Measurements from ENCODE around the gene TNNC2.
"Not testable (repeated sequence)": the region's sequence is repeated elsewhere in the genome, so short reads cannot be mapped to it uniquely, and the experiment has no call there.

The TNNC2 gene

GRCh38 chr20:45848421-45848820 lies 21.3 kb upstream of the TNNC2 start:
- no peak for DNase-seq

GRCh38 chr20:45845452-45845851 lies 18.3 kb upstream of the TNNC2 start:
- DNase-seq, result no peak

GRCh38 chr20:45843506-45843905 lies 16.4 kb upstream of the TNNC2 start:
- DNase-seq, result no peak

DNA sequence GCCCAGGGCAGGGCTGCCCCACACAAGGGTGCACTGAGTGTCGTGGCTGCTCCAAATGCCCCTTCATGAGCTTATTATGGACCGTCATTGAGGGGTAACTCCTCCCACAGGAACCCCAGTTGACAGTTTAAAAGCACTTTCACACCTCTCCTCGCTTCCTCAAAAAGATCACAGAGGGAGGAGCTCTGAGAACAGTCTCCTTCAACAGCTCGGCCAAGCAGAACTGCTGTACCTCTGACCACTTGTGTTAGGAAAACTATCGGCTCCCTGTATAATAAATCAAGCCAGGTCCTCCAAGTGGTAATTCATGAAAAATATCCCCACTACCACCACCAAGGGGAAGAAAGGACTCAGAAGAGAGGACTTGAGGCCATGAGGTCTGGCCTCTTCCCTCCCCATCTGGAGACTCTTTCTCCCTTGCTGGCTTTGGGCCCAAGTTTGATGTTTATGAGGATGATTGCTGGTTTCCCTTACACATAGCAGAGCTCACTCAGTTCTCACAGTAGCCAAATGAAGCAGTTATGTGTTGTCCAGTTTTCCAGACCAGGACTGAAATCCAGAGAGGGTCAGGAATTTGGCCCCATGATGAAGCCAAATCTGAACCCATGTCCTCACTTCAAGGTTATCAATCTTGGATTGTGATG lies 15.2 kb upstream of the TNNC2 start:
- DNase-seq, result no peak

GRCh38 chr20:45841407-45842129 lies 14.5 kb upstream of the TNNC2 start:
- no peak for DNase-seq

DNA sequence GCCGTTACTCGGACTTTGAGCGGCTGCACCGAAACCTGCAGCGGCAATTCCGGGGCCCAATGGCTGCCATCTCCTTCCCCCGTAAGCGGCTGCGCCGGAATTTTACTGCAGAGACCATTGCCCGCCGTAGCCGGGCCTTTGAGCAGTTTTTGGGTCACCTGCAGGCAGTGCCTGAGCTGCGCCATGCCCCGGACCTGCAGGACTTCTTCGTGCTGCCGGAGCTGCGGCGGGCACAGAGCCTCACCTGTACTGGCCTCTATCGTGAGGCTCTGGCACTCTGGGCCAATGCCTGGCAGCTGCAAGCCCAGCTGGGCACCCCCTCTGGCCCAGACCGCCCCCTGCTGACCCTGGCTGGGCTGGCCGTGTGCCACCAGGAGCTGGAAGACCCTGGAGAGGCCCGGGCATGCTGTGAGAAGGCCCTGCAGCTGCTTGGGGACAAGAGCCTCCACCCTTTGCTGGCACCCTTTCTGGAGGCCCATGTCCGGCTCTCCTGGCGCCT lies 13.6 kb upstream of the TNNC2 start:
- DNase-seq, result no peak

DNA sequence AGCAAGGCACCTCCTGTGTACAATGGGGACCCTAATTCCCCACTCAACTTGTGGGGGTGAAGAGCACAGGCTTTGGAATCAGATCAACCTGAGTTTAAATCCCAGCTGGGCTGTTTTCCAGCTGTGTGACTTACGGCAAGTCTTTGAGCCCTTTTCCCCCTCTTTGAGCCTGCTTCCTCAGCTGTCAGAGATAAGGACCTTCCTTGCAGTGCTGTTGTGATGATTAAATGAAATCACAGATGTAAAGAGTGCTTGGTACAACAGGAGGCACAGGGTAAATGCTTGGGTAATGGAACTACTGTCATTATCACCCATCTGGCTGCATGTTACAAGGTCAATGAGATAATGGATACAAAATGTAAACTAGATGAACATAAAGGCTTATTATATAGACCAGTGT lies 9.7 kb upstream of the TNNC2 start:
- DNase-seq, result no peak

GRCh38 chr20:45835825-45836224 lies 8.7 kb upstream of the TNNC2 start:
- DNase-seq, result no peak

DNA sequence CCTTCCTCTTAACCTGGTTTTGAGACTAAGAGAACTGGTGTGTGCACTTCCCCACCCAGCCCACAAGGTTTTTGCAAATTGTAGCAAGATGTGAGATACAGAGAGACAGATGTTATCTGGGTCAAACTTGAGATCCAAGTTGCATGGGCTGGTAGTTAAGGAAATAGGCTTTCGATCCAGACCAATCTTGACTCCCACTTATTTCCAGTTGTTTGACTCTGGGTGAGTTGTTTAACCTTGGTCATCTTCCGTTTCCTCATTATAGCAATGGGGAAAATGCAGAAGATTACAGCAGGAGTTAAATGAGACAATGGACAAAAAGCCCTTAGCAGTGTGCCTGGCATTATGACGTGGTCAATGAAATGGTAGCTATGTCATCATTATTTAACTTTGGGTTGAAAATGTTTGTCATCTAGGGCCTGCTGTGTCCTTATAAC lies 8.2 kb upstream of the TNNC2 start:
- no peak for DNase-seq

DNA sequence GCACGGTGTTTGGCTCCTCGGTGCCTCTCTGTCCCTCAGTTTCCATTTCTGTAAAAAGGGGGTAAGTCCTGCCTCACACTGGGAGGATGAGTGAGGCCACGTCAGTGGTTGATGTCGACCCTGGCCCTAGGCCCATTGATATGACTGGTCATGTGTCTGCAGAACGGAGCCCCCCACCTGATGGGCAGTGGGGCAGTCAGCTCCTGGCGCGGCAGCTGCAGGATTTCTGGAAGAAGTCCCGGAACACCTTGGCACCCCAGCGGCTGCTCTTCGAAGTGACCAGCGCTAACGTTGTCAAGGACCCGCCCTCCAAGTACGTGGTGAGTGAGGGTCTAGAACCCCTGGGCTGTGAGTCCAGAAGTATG lies 7.7 kb upstream of the TNNC2 start:
- no peak for DNase-seq

- DNase-seq, result peak; percentile 47
These were observed 7.0 kb upstream of the TNNC2 start for GRCh38 chr20:45833883-45834796.

DNA sequence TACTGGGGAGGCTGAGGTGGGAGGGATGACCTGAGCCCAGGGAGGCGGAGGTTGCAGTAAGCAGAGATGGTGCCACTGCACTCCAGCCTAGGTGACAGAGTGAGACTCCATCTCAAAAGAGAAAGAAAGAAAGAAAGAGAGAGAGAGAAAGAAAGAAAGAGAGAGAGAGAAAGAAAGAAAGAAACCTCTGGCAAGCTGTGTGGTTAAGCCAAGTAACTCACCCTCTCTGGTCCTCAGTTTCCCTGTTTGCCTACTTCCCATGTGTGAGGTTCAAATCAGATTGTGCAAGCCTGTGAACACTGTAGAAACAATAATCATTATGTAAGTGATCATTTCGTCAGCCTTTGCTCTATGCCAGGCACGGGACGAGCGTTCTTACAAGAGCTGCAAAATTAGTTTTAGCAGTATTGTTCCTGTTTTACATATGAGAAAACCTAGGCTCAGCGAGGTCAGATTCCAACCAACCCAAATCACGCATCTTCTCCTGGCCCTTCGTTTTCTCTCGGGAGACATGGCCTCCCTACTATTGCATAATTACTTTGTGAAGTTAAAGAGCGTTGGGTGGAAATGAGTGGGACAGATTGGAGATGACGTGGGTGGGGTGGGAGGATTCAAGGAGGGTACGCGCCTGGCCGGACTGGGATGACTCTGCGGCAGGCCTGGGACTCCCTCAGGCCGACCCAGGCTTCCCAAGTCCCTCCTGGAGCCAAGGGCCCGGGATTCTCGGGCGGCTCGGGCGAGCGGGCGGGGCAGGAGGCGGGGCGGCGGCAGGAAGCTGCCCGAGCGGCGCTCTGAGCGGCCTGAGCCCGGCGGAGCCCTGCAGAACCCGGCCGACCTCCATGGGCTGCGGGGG lies 6.1 kb upstream of the TNNC2 start, which contains the start of gene SNX21:
TSS of gene SNX21 (plus strand) at position 770 of the 853 bp plus-strand sequence. CDS start 121 bp downstream, outside the sequence.
- peak; percentile 60 for DNase-seq

DNA sequence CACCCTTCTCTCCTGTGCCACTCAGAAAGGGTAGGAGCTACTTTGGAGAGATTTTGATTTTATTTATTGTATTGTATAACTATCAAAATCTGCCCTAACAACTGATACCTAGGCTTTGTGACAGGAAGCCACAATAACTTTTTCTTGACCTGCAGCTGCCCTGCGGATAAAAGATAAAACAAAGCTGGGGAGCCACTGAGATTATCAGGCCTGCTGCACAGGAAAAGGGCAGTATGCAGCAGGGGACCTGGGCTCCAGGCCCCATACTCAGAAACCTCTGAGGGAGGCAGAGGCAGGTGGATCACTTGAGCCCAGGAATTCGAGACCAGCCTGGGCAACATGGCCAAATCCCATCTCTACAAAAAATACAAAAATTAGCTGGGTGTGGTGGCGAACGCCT lies 5.5 kb upstream of the TNNC2 start:
- no peak for DNase-seq

GRCh38 chr20:45829673-45830106 lies 2.6 kb upstream of the TNNC2 start:
- DNase-seq, result not testable (repeated sequence)

- no peak for DNase-seq
These were observed 1.5 kb upstream of the TNNC2 start for GRCh38 chr20:45828589-45828988.

DNA sequence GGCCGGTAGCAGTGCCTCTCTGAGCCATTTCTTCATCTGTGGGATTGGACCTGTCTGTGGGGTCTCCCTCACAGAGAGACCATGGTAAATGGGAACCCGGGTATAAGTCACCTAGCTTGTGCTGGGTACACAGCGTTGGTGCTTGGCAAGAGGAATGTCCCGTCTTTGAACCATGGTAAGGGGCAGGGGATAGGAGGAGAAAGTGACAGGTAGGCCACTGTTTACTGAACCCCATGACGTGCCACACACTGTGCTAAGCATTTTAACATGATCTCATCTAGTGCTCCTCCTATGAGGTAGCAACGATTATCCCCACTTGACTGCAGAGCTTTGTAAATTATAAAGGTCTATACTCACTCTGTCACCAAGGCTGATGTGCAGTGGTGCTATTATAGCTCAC lies 600 bp upstream of the TNNC2 start:
- DNase-seq, result no peak

GRCh38 chr20:45826381-45827019 lies 612 bp downstream of the TNNC2 start:
- DNase-seq, result no peak

DNA sequence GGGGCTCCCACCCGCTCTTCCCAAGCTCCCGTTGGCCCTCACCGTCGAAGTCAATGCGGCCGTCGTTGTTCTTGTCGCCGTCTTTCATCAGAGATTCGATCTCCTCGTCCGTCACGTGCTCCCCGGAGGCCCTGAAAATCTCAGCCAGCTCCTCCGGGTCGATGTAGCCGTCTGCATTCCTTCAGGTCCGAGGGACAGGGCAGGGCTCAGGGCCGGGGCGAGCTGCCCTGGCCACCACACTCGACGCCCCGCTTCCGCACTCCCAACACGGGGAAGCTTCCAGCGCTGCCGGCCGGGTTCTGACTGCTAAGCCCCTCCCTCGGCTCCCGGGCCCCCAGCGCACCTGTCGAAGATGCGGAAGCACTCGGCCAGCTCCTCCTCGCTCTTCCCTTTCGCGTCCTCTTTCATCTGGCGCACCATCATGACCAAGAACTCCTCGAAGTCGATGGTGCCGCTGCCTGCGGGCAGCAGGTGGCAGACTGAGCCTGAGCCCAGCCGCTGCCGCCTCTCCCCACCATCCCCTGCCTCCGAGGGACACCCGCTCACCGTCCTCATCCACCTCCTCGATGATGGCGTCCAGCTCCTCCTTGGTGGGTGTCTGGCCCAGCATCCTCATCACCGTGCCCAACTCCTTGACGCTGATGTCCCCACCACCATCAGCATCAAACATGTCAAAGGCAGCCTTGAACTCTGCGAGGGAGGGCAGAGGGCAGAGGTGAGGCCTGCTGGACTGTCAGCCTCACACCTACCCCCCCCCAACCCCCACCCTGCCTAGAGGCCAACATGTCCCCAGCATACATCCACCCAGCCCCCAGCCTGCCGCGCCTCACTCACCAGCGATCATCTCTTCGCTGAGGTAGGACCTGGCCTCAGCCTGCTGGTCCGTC lies 2.9 kb downstream of the TNNC2 start:
- peak; percentile 64 for DNase-seq

DNA sequence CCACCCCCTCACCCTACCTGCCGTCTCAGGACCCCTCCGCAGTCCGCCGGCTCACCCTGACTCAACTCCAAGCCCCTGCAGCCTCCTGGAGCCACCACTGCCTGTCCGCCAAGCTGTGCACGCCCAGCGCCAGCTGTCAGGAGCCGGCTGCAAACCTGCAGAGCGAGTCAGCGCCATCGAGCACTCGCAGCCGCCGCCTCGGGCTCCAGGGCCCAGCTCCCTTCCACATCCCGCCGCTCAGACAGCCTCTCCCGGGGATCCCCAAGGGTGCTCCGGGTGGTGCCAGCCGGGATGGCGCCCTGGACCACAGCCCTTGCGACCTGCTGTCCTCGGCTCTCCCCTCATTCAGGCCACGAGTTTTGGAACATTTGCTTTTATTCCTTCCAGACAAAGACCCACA lies 4.3 kb downstream of the TNNC2 start:
- DNase-seq, result no peak

DNA sequence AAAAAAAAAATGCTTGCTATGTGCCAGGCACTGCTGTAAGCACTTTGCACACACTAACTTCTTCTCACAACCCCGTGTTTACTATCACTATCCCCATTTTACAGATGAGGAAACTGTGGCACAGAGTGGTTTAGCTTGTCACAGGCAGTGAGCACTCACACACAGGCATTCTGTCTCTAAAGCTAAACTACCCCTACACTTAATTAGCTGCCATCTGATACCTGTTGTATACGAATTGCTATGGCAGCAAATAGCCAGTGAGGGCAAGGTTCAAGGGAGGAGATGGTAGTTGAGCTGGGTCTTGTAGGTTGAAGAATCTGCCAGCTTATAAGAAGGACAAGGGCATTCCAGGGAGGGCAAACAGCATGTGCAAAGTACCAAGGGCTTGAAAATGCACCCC lies 5.2 kb downstream of the TNNC2 start:
- no peak for DNase-seq

- no peak for DNase-seq
These were observed 7.6 kb downstream of the TNNC2 start for GRCh38 chr20:45819466-45819865.

All from activated CD4-positive, alpha-beta T cell treated with anti-CD3 and anti-CD28 coated beads, Interleukin-10, Interleukin-2, amounts not matched to agents 100 ng/mL and 50 ng/mL, durations not matched to agents 16 hours and 8 hours (primary cell).